Nephron (organoid): ENCODE results near the gene ORC6.

Experiments used
- H3K27ac Mint-ChIP-seq, 3 experiments: 2 replicates each; pipeline ENCODE4 v1.8.0; 2020; ENCODE audit warnings: mixed read lengths in 3 of 3, mild to moderate bottlenecking in 2 of 3, moderate library complexity in 1 of 3
- H3K27me3 Mint-ChIP-seq: 2 replicates; pipeline ENCODE4 v1.8.0; 2021; ENCODE audit warnings: low read depth, mild to moderate bottlenecking, moderate library complexity, mixed read lengths
- H3K36me3 Mint-ChIP-seq: 2 replicates; pipeline ENCODE4 v1.8.0; 2020; ENCODE audit warnings: low read depth, mixed read lengths
- H3K4me1 Mint-ChIP-seq: 2 replicates; pipeline ENCODE4 v1.8.0; 2020; ENCODE audit warnings: mixed read lengths
- H3K4me3 Mint-ChIP-seq, 3 experiments: 2 replicates each; pipeline ENCODE4 v1.8.0; 2020; ENCODE audit warnings: mild to moderate bottlenecking in 3 of 3, mixed read lengths in 3 of 3, moderate library complexity in 2 of 3
- H3K9me3 Mint-ChIP-seq: 2 replicates; pipeline ENCODE4 v1.8.0; 2020; ENCODE audit warnings: mixed read lengths
- TF ChIP-seq, protein P1 (sequence below), 3 experiments: fragments of 200-600 bp; sonication (generic); IDR thresholded peaks; one replicate each; pipeline ENCODE4 v1.5.0; 2021; ENCODE audit warnings: antibody characterized with exemption in 3 of 3; ENCODE audit not compliant: unreplicated experiment in 3 of 3

ORC6 gene

DNA sequence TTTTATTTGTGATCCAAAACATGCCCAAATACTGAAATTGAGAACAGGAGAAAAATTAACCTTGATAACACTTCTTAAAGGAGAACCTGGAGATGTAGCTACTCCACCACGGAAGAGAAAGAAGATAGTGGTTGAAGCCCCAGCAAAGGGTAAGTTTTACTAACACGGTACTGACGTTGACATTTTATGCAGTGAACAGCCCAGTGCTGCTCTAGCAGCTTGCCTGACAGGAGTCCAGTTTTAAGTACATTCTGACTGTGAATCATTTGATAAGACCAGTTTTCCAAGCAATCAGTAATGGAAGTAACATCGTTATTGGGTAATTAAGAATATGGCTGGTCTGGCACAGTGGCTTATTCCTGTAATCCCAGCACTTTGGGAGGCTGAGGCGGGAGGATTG, 6.5 kb downstream of the ORC6 start:
- TF ChIP-seq, protein P1, sequence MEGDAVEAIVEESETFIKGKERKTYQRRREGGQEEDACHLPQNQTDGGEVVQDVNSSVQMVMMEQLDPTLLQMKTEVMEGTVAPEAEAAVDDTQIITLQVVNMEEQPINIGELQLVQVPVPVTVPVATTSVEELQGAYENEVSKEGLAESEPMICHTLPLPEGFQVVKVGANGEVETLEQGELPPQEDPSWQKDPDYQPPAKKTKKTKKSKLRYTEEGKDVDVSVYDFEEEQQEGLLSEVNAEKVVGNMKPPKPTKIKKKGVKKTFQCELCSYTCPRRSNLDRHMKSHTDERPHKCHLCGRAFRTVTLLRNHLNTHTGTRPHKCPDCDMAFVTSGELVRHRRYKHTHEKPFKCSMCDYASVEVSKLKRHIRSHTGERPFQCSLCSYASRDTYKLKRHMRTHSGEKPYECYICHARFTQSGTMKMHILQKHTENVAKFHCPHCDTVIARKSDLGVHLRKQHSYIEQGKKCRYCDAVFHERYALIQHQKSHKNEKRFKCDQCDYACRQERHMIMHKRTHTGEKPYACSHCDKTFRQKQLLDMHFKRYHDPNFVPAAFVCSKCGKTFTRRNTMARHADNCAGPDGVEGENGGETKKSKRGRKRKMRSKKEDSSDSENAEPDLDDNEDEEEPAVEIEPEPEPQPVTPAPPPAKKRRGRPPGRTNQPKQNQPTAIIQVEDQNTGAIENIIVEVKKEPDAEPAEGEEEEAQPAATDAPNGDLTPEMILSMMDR (IDR thresholded peaks at IDR 0.05; ENCODE audit: unreplicated experiment in 3 of 3): no peak
- no peaks in the 10 kb centered on the region for H3K27me3 Mint-ChIP-seq
- H3K4me1 Mint-ChIP-seq: peaks cover 14% of the 10 kb centered on the region
- no peak overlapping the region for H3K27ac Mint-ChIP-seq
- no peak overlapping the region for H3K4me3 Mint-ChIP-seq
- H3K9me3 Mint-ChIP-seq: no peaks in the 10 kb centered on the region
- H3K36me3 Mint-ChIP-seq: peaks cover 32% of the 10 kb centered on the region

DNA sequence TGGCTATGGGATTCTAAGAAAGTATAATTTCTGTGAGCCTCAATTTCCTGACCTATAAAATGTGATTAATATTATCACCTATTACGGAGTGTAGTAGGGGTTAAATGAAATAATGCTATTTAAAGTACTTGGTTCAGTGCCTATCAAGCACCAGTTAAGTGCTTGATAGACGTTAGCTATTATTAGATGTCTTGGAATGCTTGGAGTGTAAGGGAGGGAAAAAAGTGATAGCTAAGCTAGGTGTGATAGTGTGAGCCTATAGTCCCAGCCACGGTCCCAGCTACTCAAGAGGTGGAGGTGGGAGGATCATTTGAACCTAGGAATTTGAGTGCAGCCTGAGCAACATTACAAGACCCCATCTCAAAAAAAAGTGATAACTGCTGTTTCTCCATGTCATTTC, 7.5 kb downstream of the ORC6 start:
- H3K27ac Mint-ChIP-seq: no peak overlapping the region
- no peaks in the 10 kb centered on the region for H3K9me3 Mint-ChIP-seq
- H3K36me3 Mint-ChIP-seq: peaks cover 32% of the 10 kb centered on the region
- H3K4me3 Mint-ChIP-seq: no peak overlapping the region
- peaks cover 4% of the 10 kb centered on the region for H3K4me1 Mint-ChIP-seq
- H3K27me3 Mint-ChIP-seq: no peaks in the 10 kb centered on the region
- TF ChIP-seq, protein P1 (IDR thresholded peaks at IDR 0.05; ENCODE audit: unreplicated experiment in 3 of 3): no peak

DNA sequence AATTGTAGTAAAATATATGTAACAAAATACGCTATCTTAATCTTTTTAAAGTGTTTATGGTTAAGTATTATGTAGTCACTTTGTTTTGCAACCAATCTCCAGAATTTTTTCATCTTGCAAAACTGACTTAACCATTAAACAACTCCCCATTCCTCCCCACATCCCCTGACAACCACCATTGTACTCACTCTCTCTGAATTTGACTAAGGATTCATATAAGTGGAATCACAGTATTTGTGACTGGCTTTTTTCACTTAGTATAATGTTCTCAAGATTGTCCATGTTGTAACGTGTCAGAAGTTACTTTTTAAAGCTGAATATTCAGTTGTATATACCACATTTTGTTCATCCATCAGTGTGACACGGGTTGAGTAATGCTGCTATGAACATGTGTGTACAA, 10.6 kb downstream of the ORC6 start:
- Mint-ChIP-seq H3K27ac (no peak overlapping the region), H3K27me3 (no peaks in the 10 kb centered on the region), H3K9me3 (no peaks in the 10 kb centered on the region), H3K36me3 (peaks cover 15% of the 10 kb centered on the region), H3K4me3 (no peak overlapping the region), H3K4me1 (no peaks in the 10 kb centered on the region)
- TF ChIP-seq, protein P1 (IDR thresholded peaks at IDR 0.05; ENCODE audit: unreplicated experiment in 3 of 3): no peak

DNA sequence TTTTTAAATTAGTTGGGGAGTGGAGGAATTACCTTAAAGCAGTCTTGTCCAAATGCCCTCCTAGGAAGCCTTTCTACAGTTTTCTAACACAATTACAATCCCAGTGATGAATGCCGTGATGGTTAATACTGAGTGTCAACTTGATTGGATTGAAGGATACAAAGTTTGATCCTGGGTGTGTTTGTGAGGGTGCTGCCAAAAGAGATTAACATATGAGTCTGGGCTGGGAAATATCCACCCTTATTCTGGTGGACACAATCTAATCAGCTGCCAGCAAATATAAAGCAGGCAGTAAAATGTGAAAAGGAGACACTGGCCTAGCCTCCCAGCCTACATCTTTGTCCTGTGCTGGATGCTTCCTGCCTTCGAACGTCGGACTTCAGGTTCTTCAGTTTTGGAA, 12.2 kb downstream of the ORC6 start:
- H3K9me3 Mint-ChIP-seq: no peaks in the 10 kb centered on the region
- no peaks in the 10 kb centered on the region for H3K4me1 Mint-ChIP-seq
- H3K27ac Mint-ChIP-seq: no peak overlapping the region
- TF ChIP-seq, protein P1 (IDR thresholded peaks at IDR 0.05; ENCODE audit: unreplicated experiment in 3 of 3): no peak
- peaks cover 4% of the 10 kb centered on the region for H3K36me3 Mint-ChIP-seq
- H3K27me3 Mint-ChIP-seq: no peaks in the 10 kb centered on the region
- H3K4me3 Mint-ChIP-seq: no peak overlapping the region

DNA sequence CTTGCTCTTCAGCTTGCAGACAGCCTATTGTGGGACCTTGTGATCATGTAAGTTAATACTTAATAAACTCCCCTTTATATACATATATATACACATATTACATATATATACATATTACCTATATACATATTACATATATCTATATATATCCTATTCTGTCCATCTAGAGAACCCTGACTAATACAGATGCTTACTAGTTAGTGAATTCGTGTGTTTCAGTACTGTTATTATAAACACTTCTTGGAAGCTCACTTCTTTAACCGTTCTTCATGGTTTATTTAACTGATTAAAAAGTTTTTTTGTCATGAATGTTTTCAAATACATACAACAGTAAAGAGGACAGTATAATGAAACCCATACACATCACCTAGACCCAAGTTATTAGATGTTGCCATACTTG, 12.6 kb downstream of the ORC6 start:
- Mint-ChIP-seq H3K4me1 (no peaks in the 10 kb centered on the region), H3K9me3 (no peaks in the 10 kb centered on the region), H3K27me3 (no peaks in the 10 kb centered on the region), H3K4me3 (no peak overlapping the region), H3K27ac (no peak overlapping the region), H3K36me3 (peaks cover 2% of the 10 kb centered on the region)
- TF ChIP-seq, protein P1 (IDR thresholded peaks at IDR 0.05; ENCODE audit: unreplicated experiment in 3 of 3): no peak

DNA sequence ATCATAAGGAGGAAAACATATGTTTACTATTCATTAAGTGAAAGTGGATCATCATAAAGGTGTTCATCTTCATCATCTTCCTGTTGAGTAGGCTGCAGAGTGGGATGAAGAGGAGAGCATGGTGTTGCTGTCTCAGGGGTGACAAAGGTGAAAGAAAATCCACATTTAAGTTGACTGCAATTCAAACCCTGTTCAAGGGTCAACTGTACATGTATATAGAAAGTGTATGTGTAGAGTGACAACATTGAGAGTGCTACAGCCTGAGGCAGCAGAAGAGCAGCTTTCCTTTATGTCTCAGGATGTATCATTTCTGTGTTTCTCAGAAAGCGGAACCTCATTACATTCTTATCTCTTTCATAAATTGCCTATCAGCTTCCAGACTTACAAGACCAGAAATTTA, 17.2 kb downstream of the ORC6 start:
- no peaks in the 10 kb centered on the region for H3K4me1 Mint-ChIP-seq
- no peaks in the 10 kb centered on the region for H3K9me3 Mint-ChIP-seq
- no peaks in the 10 kb centered on the region for H3K36me3 Mint-ChIP-seq
- no peak overlapping the region for H3K27ac Mint-ChIP-seq
- TF ChIP-seq, protein P1 (IDR thresholded peaks at IDR 0.05; ENCODE audit: unreplicated experiment in 3 of 3): no peak
- H3K4me3 Mint-ChIP-seq: no peak overlapping the region
- no peaks in the 10 kb centered on the region for H3K27me3 Mint-ChIP-seq
